ENCODE results near the gene FETUB. TPM values are rescaled to one million over a fixed set of nuclear protein-coding genes. Genes with fewer than 3 reads are reported as not detected.
A peak's percentile ranks its signal among the peaks of the same experiment; 100 is the strongest.

Gene FETUB
- total and polyA plus RNA-seq, 2 of the 8 experiments (the other 6 are each of a cell fraction or from before 2014, with no cell fraction given): 0.15 TPM; not detected in 1

DNA sequence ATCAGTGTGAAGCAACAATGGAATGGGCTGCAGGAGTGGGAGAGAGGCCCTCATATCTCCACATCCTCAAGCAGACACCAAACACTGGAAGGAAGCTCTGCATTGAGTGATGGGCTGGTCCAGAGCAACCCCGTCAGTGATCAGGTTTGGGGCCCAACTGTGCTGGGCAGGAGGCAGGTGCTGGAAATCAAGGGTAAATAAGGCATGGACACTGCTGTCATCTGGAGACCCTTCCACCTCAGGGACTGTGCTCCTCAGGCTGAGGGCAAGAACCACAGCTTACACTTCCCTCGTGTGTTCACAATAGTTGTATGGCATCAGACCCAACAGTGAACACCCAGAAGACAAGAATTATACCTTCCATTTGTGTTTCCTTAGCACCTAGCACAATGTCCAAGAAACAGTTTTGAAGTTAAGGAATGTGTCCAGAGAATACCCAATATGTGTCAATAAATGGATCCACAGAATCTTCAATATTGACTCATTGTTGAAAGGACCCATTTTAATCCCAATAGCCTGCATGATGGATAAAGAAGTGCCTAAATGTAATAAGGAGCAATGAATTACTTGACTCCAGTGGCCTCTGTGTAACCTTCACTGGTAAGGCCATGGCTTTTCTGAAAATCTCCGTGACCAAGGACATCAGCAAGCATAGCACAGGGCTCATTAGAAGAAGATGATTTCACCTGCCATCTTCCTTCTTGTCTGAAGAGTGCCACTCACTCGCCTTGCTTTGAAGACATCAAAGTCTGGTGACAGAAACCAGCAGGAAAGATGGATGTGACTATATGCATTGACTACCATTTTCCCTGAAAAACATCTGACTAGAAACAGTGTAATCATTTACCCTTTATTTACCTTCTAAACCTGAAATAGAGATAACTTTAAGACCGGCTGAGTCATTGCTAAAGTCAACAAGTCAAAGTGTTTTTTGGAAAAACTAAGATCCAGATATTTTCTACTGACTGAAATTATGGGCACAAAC lies 34.3 kb upstream of the FETUB start:
- no peak overlapping the region for H3K4me2 ChIP-seq (ENCODE audit: insufficient read depth in 1 of 2, low read depth in 2 of 2, low read length in 2 of 2)
- POLR2A ChIA-PET (ENCODE audit: partially characterized antibody): no interaction called here
- TF ChIP-seq ZNF274 (IDR thresholded peaks at IDR 0.05; ENCODE audit: borderline replicate concordance, extremely low read depth, low read length): no peak
- no peak for TF ChIP-seq RXRA (IDR thresholded peaks at IDR 0.05; ENCODE audit: insufficient read depth, low read depth, low read length)
- no peak for TF ChIP-seq CREB1 (IDR thresholded peaks at IDR 0.05)
- TF ChIP-seq, protein P1, sequence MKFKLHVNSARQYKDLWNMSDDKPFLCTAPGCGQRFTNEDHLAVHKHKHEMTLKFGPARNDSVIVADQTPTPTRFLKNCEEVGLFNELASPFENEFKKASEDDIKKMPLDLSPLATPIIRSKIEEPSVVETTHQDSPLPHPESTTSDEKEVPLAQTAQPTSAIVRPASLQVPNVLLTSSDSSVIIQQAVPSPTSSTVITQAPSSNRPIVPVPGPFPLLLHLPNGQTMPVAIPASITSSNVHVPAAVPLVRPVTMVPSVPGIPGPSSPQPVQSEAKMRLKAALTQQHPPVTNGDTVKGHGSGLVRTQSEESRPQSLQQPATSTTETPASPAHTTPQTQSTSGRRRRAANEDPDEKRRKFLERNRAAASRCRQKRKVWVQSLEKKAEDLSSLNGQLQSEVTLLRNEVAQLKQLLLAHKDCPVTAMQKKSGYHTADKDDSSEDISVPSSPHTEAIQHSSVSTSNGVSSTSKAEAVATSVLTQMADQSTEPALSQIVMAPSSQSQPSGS (IDR thresholded peaks at IDR 0.05; ENCODE audit: low read length): no peak
- no peak for TF ChIP-seq BACH1 (IDR thresholded peaks at IDR 0.05; ENCODE audit: low read length)
- TF ChIP-seq CEBPB (IDR thresholded peaks at IDR 0.05; ENCODE audit: low read depth, low read length): no peak
- TF ChIP-seq, protein P2, sequence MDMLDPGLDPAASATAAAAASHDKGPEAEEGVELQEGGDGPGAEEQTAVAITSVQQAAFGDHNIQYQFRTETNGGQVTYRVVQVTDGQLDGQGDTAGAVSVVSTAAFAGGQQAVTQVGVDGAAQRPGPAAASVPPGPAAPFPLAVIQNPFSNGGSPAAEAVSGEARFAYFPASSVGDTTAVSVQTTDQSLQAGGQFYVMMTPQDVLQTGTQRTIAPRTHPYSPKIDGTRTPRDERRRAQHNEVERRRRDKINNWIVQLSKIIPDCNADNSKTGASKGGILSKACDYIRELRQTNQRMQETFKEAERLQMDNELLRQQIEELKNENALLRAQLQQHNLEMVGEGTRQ (IDR thresholded peaks at IDR 0.05; ENCODE audit: low read length): no peak
- no peak for TF ChIP-seq POLR2A (IDR thresholded peaks at IDR 0.05; ENCODE audit: control extremely low read depth in 1 of 2, low read depth in 2 of 2, low read length in 2 of 2)
- TF ChIP-seq TBP (IDR thresholded peaks at IDR 0.05; ENCODE audit: low read depth, low read length): no peak
- TF ChIP-seq BRCA1 (IDR thresholded peaks at IDR 0.05; ENCODE audit: low read depth, low read length): no peak

More for the DNA sequence above, 34.3 kb upstream of the FETUB start:
- Histone ChIP-seq H4K20me1 (replicated peaks in 1 of 2; ENCODE audit: control insufficient read depth in 1 of 2, insufficient read depth in 2 of 2, low read length in 2 of 2) (no peaks in the 10 kb centered on the region), H2BK20ac (ENCODE audit: low read length) (no peak overlapping the region), H3K27ac (ENCODE audit: low read depth, low read length) (no peak overlapping the region), H3K79me1 (ENCODE audit: low read depth, low read length) (no peaks in the 10 kb centered on the region), H2AK5ac (ENCODE audit: low read depth, low read length) (no peak overlapping the region), H3K9me3 (ENCODE audit: insufficient read depth in 2 of 2, low read depth in 1 of 2, low read length in 1 of 2) (no peaks in the 10 kb centered on the region), H3K56ac (replicated peaks; ENCODE audit: insufficient read length, low read depth, low read length) (no peak overlapping the region), H3K4ac (replicated peaks; ENCODE audit: insufficient read length, low read depth, low read length) (no peak overlapping the region), H2AFZ (ENCODE audit: low read length) (no peak overlapping the region), H3K4me1 (replicated peaks in 1 of 4; ENCODE audit: control insufficient read depth in 3 of 4, insufficient read depth in 4 of 4, low read length in 3 of 4) (no peaks in the 10 kb centered on the region), H4K91ac (replicated peaks; ENCODE audit: insufficient read length, low read length) (no peak overlapping the region), H3K9ac (replicated peaks in 1 of 4; ENCODE audit: extremely low read depth in 1 of 4, low read depth in 3 of 4, low read length in 3 of 4) (no peak overlapping the region), H3K14ac (ENCODE audit: insufficient read length) (no peak overlapping the region), H3K23ac (ENCODE audit: insufficient read length) (no peak overlapping the region), H3K4me3 (ENCODE audit: extremely low read depth in 1 of 4, insufficient read depth in 2 of 4, low read depth in 3 of 4, low read length in 4 of 4) (no peak overlapping the region), H3K36me3 (ENCODE audit: control insufficient read depth in 2 of 4, insufficient read depth in 4 of 4, low read length in 3 of 4) (no peaks in the 10 kb centered on the region), H3K79me2 (ENCODE audit: control insufficient read depth in 1 of 2, insufficient read depth in 2 of 2, low read length in 2 of 2) (no peaks in the 10 kb centered on the region), H4K8ac (ENCODE audit: extremely low read depth, insufficient read depth, low read length) (no peak overlapping the region), H2BK12ac (ENCODE audit: low read depth, low read length) (no peak overlapping the region), H2BK15ac (ENCODE audit: low read length) (peak overlapping the region; percentile 36; the same call in 1 of the 2 replicates), H4K5ac (ENCODE audit: insufficient read length, low read depth, low read length) (no peak overlapping the region), H3K27me3 (replicated peaks in 1 of 4; ENCODE audit: control insufficient read depth in 3 of 4, extremely low read depth in 1 of 4, insufficient read depth in 3 of 4, low read length in 3 of 4) (no peaks in the 10 kb centered on the region), H3K18ac (ENCODE audit: extremely low read depth, low read length) (no peak overlapping the region), H2BK120ac (replicated peaks; ENCODE audit: low read depth, low read length) (no peak overlapping the region), H3K23me2 (ENCODE audit: low read depth, low read length) (no peaks in the 10 kb centered on the region), H2BK5ac (ENCODE audit: low read depth, low read length) (no peak overlapping the region)
- FAIRE-seq (no peak), DNase-seq (ENCODE audit: low read depth in 1 of 2, low spot score in 2 of 2) (no peak)
- WGBS, 2 experiments (ENCODE audit: extremely low coverage in 1 of 2, insufficient coverage in 1 of 2, insufficient read length in 1 of 2, insufficient replicate concordance in 2 of 2, low coverage in 1 of 2, low lambda C conversion rate in 2 of 2, missing lambda C conversion rate in 1 of 2): 93% methylated on average over 5 of the region's 5 CpGs; no CpG with 5 or more reads in 1 of the 2 experiments
- CTCF ChIA-PET (ENCODE audit: partially characterized antibody): interaction anchor here (1.4 to 23.7 kb wide), 4 partner anchors 8 to 65 kb away, joined by 3 to 333 read pairs (median 14); partner anchors contain the start of gene AHSG
